A549 treated with AZD9567 at 1 μM for 4 hours (cell line): ENCODE results near the gene MLKL. TPM values are rescaled to one million over a fixed set of nuclear protein-coding genes. Genes with fewer than 3 reads are reported as not detected.

ENCODE experiments used
- total RNA-seq: library from RNA; stranded (reverse); fragments of 200-300 nt; extraction: Qiagen RNA extraction; gene quantifications from 5 replicates; pipeline ENCODE4 v1.2.3, GENCODE V29; 2022; ENCODE audit not compliant: insufficient read depth

MLKL gene
- total RNA-seq: 31.1 to 36.3 TPM (median 32.5 TPM) in 5 replicates

DNA sequence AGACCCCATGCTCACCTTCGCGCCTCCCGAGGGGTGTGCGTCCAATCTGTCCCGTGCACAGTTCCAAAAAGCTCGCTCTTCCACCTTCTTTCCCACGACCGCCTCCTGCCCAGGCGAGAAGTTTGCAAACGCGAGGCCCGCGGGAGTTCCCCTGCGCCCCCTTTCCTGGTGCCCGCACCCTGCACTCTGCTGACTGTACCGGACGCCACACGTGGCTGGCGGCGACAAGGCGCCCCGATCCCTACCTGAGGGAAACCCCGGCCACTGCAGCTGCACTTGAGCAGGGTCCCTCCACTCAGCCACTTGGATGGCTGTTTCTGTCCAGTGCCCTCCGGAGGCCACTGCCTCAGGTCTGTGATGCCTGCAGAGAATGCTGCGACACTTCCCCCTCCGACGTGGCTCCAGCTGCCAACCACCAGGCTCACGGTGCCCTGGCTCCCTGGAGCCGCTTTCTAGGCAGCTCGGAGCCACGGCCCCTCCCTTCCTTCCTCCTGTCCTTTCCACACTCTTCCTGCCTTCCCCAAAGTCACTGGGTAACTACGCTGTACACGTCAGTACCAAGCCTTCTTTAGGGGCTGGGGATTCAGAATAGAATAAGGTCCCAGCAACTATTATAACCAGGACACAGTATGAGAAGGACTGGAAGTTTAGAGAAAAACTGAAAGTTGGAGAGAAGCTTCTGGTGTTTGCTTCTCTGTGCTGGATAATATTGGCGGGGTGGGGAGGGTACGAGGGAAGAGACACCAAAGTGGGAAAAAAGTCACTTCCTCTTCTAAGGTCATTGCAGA is at the start of gene MLKL:
Gene MLKL (minus strand): TSS at position 425 of the 788 bp plus-strand sequence. CDS start 5,105 bp downstream, outside the sequence.

DNA sequence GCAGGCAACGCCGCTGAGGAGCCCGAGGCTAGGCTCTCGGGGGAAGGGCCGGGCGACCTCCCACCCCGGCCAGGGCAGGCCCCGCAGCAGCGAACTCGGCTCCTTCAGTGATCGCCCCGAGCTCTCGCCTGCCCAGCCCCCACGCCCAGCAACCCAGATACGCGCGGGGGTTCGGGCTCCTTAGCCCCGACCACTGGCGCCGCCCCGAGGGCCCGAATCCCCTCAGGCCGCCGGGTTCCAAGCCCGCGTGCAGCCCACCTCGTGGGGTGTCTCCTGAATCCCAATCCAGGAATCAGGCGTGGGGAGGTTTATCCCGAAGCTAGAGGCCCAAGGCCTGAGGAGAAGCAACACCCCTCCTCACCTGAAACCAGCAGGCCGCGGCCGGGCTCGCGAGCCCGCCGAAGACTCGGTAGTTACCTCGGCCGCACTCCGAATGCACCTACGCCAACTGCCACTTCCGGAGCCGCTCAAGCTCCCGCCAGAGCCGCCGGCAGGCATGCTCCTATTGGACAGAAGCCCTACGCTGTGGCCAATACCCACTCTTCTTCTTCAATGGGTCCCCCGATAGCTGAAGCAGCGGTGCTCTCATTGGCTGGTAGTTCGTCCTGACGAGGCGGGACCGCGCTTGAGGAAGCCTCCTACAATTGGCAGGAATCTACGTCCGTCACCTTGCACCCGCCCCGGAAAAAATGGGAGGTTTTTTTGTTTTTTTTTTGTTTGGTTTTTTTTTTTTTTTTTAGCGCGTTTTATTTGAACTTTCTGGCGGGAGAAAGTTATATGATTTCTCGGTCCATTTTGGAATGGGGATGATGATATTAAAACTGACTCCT is 34.0 kb downstream of the MLKL start, which contains the start of gene RFWD3:
Gene RFWD3 (minus strand): TSS at position 453 of the 830 bp plus-strand sequence. CDS start 5,428 bp downstream, outside the sequence.

Other genes starting within 250 kb of the MLKL start
- gene GLG1, start 93.7 kb downstream of the MLKL start, total RNA-seq: 45.6 to 49.9 TPM (median 48.9 TPM) in 5 replicates
- gene RFWD3, start 34.0 kb downstream of the MLKL start, total RNA-seq: 34.6 to 39.6 TPM (median 37.0 TPM) in 5 replicates
- gene FA2H, start 74.0 kb upstream of the MLKL start, total RNA-seq: 26.0 to 41.4 TPM (median 27.7 TPM) in 5 replicates